ENCODE data around the gene HOOK2. TPM values are rescaled to one million over a fixed set of nuclear protein-coding genes. Genes with fewer than 3 reads are reported as not detected.

The HOOK2 gene
- polyA plus RNA-seq, 1 of the 3 experiments (the other 2 are of a cell fraction), result 33.0 TPM

DNA sequence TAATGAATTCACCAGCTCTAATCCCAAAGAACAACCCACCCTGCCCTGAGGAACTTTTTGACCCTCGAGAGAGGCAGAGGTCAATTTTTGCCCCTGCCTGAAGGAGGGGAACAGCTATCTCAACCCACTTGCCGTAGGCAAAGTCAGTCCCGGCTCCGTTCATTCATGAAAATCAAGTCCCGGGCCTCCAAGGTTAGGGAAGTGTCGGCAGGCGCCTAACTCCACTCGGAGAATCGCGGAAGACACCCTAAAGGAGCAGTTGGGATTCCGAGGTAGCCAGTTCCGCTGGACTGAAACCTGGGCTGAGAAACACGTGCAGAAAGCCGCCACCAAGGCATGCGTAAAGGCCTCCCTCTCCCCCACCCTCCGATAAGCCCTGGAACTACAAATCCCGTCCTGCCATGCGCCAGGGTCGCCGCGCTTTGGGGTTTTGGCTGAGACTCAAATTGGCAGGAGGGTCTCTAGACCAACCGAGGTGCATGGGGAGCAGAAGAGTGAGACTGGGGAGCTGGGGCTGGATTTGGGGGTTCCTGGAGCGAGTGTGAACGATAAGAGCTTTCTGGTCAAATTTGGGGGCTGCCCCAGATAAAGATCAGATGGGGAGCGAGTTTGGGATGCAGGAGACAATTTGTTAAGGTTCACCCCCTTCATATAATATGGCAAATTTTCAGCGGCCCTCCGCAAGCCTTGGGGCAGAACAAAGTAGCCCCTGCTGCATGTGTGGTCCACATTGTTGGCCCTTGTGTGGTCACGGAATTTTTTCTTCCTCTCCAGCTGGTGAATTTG is 51.5 kb downstream of the HOOK2 start, which contains the start of gene TNPO2:
Gene TNPO2 (minus strand): TSS at position 292 of the 786 bp plus-strand sequence. CDS start 2,955 bp downstream, outside the sequence.
- Histone ChIP-seq H3K27me3 (ENCODE audit: insufficient read depth) (no peaks in the 10 kb centered on the region), H3K9me3 (no peaks in the 10 kb centered on the region), H3K4me1 (ENCODE audit: control insufficient read depth in 1 of 2, insufficient read depth in 2 of 2, low read depth in 1 of 2, low read length in 1 of 2) (peaks cover 7 to 8% of the 10 kb centered on the region in 2 experiments; a peak in 3 of 4 replicates), H3K9ac (peak within 1 kb of the TSS; percentile 95), H3K27ac (ENCODE audit: low read depth in 2 of 2, low read length in 1 of 2) (peak within 1 kb of the TSS; percentile 88 to 89), H2AFZ (ENCODE audit: low read depth) (peak within 1 kb of the TSS; percentile 75), H3K36me3 (replicated peaks in 1 of 2; ENCODE audit: control insufficient read depth in 1 of 2, insufficient read depth in 2 of 2, low read length in 1 of 2) (peaks cover 5 to 9% of the 10 kb centered on the region in 2 experiments), H3F3A (replicated peaks; ENCODE audit: insufficient read depth) (peaks cover 22% of the 10 kb centered on the region), H3K4me3 (ENCODE audit: low read depth in 2 of 2, low read length in 1 of 2) (peak within 1 kb of the TSS; percentile 63 to 77), H3K9me2 (no peaks in the 10 kb centered on the region), H3K79me2 (ENCODE audit: insufficient read depth) (peaks cover 48% of the 10 kb centered on the region), H3K4me2 (peak within 1 kb of the TSS; percentile 89), H4K20me1 (ENCODE audit: insufficient read depth) (no peaks in the 10 kb centered on the region)
- TF ChIP-seq GATA2 (CRISPR knock-in tag; IDR thresholded peaks at IDR 0.05) (peak; percentile 83), GABPA (IDR thresholded peaks at IDR 0.05; ENCODE audit: low read depth) (peak; percentile 31; the same call in 1 of the 2 replicates), MEF2A (IDR thresholded peaks at IDR 0.05; ENCODE audit: borderline replicate concordance, low read depth) (no peak), NRF1 (IDR thresholded peaks at IDR 0.05; ENCODE audit: low read depth, low read length) (peak; percentile 71), JUND (IDR thresholded peaks at IDR 0.05) (no peak), TCF12 (IDR thresholded peaks at IDR 0.05) (no peak), YY1 (IDR thresholded peaks at IDR 0.05; ENCODE audit: low read depth) (no peak), RAD21 (IDR thresholded peaks at IDR 0.05; ENCODE audit: low read length) (no peak), SIN3A (IDR thresholded peaks at IDR 0.05; ENCODE audit: borderline replicate concordance, low read depth, low read length) (peak; percentile 84), CHD2 (IDR thresholded peaks at IDR 0.05; ENCODE audit: low read length, partially characterized antibody) (no peak), ELF1 (IDR thresholded peaks at IDR 0.05) (no peak), TEAD4 (IDR thresholded peaks at IDR 0.05; ENCODE audit: borderline replicate concordance, insufficient read depth) (no peak), FOSL2 (IDR thresholded peaks at IDR 0.05; ENCODE audit: borderline replicate concordance, low read depth) (no peak), MXI1 (IDR thresholded peaks at IDR 0.05; ENCODE audit: low read depth, low read length) (peak; percentile 100), NFIC (IDR thresholded peaks at IDR 0.05; ENCODE audit: borderline replicate concordance) (peak; percentile 72), POLR2AphosphoS5 (IDR thresholded peaks at IDR 0.05; ENCODE audit: low read depth, low read length) (peak; percentile 68), RXRA (IDR thresholded peaks at IDR 0.05; ENCODE audit: borderline replicate concordance, low read depth) (no peak), TAF1 (IDR thresholded peaks at IDR 0.05; ENCODE audit: borderline replicate concordance, low read depth, low read length) (no peak), FOXM1 (IDR thresholded peaks at IDR 0.05; ENCODE audit: low read depth) (no peak)
- TF ChIP-seq, protein P1, sequence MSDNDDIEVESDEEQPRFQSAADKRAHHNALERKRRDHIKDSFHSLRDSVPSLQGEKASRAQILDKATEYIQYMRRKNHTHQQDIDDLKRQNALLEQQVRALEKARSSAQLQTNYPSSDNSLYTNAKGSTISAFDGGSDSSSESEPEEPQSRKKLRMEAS (IDR thresholded peaks at IDR 0.05; ENCODE audit: low read depth), result peak; percentile 99
- TF ChIP-seq, protein P2, sequence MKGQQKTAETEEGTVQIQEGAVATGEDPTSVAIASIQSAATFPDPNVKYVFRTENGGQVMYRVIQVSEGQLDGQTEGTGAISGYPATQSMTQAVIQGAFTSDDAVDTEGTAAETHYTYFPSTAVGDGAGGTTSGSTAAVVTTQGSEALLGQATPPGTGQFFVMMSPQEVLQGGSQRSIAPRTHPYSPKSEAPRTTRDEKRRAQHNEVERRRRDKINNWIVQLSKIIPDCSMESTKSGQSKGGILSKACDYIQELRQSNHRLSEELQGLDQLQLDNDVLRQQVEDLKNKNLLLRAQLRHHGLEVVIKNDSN (IDR thresholded peaks at IDR 0.05; ENCODE audit: borderline replicate concordance, low read depth), result peak; percentile 69; the same call in 1 of the 2 replicates
- TF ChIP-seq, protein P3, sequence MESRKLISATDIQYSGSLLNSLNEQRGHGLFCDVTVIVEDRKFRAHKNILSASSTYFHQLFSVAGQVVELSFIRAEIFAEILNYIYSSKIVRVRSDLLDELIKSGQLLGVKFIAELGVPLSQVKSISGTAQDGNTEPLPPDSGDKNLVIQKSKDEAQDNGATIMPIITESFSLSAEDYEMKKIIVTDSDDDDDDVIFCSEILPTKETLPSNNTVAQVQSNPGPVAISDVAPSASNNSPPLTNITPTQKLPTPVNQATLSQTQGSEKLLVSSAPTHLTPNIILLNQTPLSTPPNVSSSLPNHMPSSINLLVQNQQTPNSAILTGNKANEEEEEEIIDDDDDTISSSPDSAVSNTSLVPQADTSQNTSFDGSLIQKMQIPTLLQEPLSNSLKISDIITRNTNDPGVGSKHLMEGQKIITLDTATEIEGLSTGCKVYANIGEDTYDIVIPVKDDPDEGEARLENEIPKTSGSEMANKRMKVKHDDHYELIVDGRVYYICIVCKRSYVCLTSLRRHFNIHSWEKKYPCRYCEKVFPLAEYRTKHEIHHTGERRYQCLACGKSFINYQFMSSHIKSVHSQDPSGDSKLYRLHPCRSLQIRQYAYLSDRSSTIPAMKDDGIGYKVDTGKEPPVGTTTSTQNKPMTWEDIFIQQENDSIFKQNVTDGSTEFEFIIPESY (IDR thresholded peaks at IDR 0.05; ENCODE audit: borderline replicate concordance, low read depth), result 0 out of 2 replicates have a peak, but pooled peaks have one; percentile 22
- ChIA-PET POLR2A (interaction anchor here (1.0 to 1.6 kb wide), 4 partner anchors 8 to 222 kb away, joined by 3 to 6 read pairs (median 4); partner anchors contain the start of genes FBXW9 and RAD23A), CTCF (interaction anchor here (0.7 to 3.8 kb wide), 6 partner anchors 9 to 124 kb away, joined by 3 to 25 read pairs (median 4); partner anchors contain the start of gene TRIR)
- peak; percentile 88 for DNase-seq
- WGBS (ENCODE audit: low lambda C conversion rate), result 6% methylated on average over 21 of the region's 28 CpGs

Data from SK-N-SH (cell line).